Measurements from ENCODE around the gene RBP4. TPM values are rescaled to one million over a fixed set of nuclear protein-coding genes. Genes with fewer than 3 reads are reported as not detected.
"Not testable (repeated sequence)": the region's sequence is repeated elsewhere in the genome, so short reads cannot be mapped to it uniquely, and the experiment has no call there.

The RBP4 gene
- total and polyA plus RNA-seq, 9 donors: 0.42 to 6.4 (median 2.0) TPM

GRCh38 chr10:93553482-93554315 is 47.3 kb downstream of the RBP4 start:
- H3K4me3 ChIP-seq (ENCODE audit: low read length): no peak overlapping the region
- H3K9me3 ChIP-seq (replicated peaks; ENCODE audit: control insufficient read depth, low read depth, low read length): no peaks in the 10 kb centered on the region
- 32% methylated on average over 5 of the region's 8 CpGs for WGBS (ENCODE audit: insufficient coverage)
- H3K27me3 ChIP-seq (ENCODE audit: control insufficient read depth, insufficient read depth, low read length): no peaks in the 10 kb centered on the region
- H3K4me1 ChIP-seq (ENCODE audit: control insufficient read depth, insufficient read depth, low read length): peaks cover 5% of the 10 kb centered on the region
- no peak overlapping the region for H3K27ac ChIP-seq (ENCODE audit: low read length)
- peak; percentile 54 for DNase-seq
- H3K36me3 ChIP-seq (ENCODE audit: control insufficient read depth, insufficient read depth, low read length): no peaks in the 10 kb centered on the region

DNA sequence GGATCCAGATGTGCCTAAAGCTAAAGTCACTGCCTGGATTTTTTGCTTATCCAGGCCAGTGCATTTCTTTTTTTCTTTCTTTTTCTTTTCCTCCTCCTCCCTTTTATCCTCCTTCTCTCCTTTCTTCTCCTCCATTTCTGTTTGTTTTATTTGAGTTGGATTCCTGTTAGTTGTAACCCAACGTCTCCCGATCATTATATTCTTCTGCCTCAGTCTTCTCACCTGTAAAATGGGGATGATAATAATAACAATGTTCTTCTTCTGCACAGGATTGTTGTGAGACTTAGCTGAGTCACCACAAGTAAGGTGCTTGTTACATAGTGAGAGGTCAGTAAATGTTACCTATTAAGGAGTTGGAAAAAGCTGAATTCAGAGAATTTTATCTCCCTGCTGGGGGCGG is 48.3 kb downstream of the RBP4 start:
- Histone ChIP-seq H3K27ac (ENCODE audit: low read length) (no peak overlapping the region), H3K9me3 (replicated peaks; ENCODE audit: control insufficient read depth, low read depth, low read length) (no peaks in the 10 kb centered on the region), H3K4me3 (ENCODE audit: low read length) (no peak overlapping the region), H3K27me3 (ENCODE audit: control insufficient read depth, insufficient read depth, low read length) (no peaks in the 10 kb centered on the region), H3K4me1 (ENCODE audit: control insufficient read depth, insufficient read depth, low read length) (peaks cover 5% of the 10 kb centered on the region), H3K36me3 (ENCODE audit: control insufficient read depth, insufficient read depth, low read length) (no peaks in the 10 kb centered on the region)
- DNase-seq: no peak
- no CpG with 5 or more reads among the region's 3 CpGs for WGBS (ENCODE audit: insufficient coverage)

- Histone ChIP-seq H3K4me3 (ENCODE audit: low read length) (no peak overlapping the region), H3K27ac (ENCODE audit: low read length) (no peak overlapping the region)
Measured at GRCh38 chr10:93550606-93551005, 50.4 kb downstream of the RBP4 start.

GRCh38 chr10:93548376-93549071 is 52.5 kb downstream of the RBP4 start:
- WGBS (ENCODE audit: insufficient coverage): 92% methylated on average over 4 of the region's 5 CpGs
- no peak overlapping the region for H3K27ac ChIP-seq (ENCODE audit: low read length)
- no peaks in the 10 kb centered on the region for H3K36me3 ChIP-seq (ENCODE audit: control insufficient read depth, insufficient read depth, low read length)

More at GRCh38 chr10:93550606-93551005, 50.4 kb downstream of the RBP4 start:
- no CpG with 5 or more reads among the region's 4 CpGs for WGBS (ENCODE audit: insufficient coverage)
- H3K9me3 ChIP-seq (replicated peaks; ENCODE audit: control insufficient read depth, low read depth, low read length): no peaks in the 10 kb centered on the region
- peaks cover 5% of the 10 kb centered on the region for H3K4me1 ChIP-seq (ENCODE audit: control insufficient read depth, insufficient read depth, low read length)
- no peaks in the 10 kb centered on the region for H3K27me3 ChIP-seq (ENCODE audit: control insufficient read depth, insufficient read depth, low read length)
- DNase-seq: no peak
- H3K36me3 ChIP-seq (ENCODE audit: control insufficient read depth, insufficient read depth, low read length): no peaks in the 10 kb centered on the region

DNA sequence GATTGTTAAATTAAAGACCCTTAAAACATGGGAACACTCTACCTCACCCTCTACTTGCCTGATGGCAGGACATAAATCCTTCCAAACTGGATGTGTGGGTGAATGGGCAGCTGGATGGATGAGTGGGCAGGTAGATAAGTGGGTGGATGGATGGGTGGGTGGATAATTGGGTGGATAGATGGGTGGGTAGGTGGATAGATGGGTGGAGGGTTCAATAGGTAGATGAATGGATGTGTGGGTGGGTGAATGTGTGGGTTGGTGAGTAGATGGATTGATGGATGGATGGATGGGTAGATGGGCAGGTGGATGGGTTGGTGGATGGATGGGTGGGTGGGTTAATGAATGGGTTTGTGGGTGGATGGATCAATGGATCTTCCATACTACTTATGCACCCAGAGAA is 53.5 kb downstream of the RBP4 start:
- Histone ChIP-seq H3K27ac (ENCODE audit: low read length) (no peak overlapping the region), H3K27me3 (ENCODE audit: control insufficient read depth, insufficient read depth, low read length) (no peaks in the 10 kb centered on the region), H3K4me3 (ENCODE audit: low read length) (no peak overlapping the region), H3K9me3 (replicated peaks; ENCODE audit: control insufficient read depth, low read depth, low read length) (no peaks in the 10 kb centered on the region), H3K36me3 (ENCODE audit: control insufficient read depth, insufficient read depth, low read length) (no peaks in the 10 kb centered on the region), H3K4me1 (ENCODE audit: control insufficient read depth, insufficient read depth, low read length) (peaks cover 4% of the 10 kb centered on the region)
- DNase-seq: no peak

More at GRCh38 chr10:93548376-93549071, 52.5 kb downstream of the RBP4 start:
- no peak overlapping the region for H3K4me3 ChIP-seq (ENCODE audit: low read length)
- peaks cover under 1% of the 10 kb centered on the region for H3K4me1 ChIP-seq (ENCODE audit: control insufficient read depth, insufficient read depth, low read length)
- no peak for DNase-seq
- H3K9me3 ChIP-seq (replicated peaks; ENCODE audit: control insufficient read depth, low read depth, low read length): no peaks in the 10 kb centered on the region
- no peaks in the 10 kb centered on the region for H3K27me3 ChIP-seq (ENCODE audit: control insufficient read depth, insufficient read depth, low read length)

DNA sequence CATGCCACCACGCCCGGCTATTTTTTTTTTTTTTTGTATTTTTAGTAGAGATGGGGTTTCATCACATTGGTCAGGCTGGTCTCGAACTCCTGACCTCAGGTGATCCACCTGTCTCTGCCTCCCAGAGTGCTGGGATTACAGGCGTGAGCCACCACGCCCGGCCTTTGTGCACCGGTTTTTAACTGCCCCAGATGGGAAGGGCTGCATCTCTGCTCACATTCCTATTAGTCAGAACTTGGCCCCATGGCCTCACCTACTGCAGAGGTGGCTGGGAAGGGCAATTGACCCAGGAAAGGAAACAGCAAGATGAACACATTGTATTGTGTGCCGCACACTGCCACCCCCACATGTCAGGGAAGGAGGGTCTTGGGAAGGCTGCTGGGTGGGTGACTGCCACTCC is 54.0 kb downstream of the RBP4 start:
- not testable (repeated sequence) for H3K4me3 ChIP-seq (ENCODE audit: low read length); DNase-seq; H3K36me3 ChIP-seq (ENCODE audit: control insufficient read depth, insufficient read depth, low read length); H3K27ac ChIP-seq (ENCODE audit: low read length); H3K27me3 ChIP-seq (ENCODE audit: control insufficient read depth, insufficient read depth, low read length); H3K4me1 ChIP-seq (ENCODE audit: control insufficient read depth, insufficient read depth, low read length); H3K9me3 ChIP-seq (replicated peaks; ENCODE audit: control insufficient read depth, low read depth, low read length)
- 73% methylated on average over 4 of the region's 8 CpGs for WGBS (ENCODE audit: insufficient coverage)

DNA sequence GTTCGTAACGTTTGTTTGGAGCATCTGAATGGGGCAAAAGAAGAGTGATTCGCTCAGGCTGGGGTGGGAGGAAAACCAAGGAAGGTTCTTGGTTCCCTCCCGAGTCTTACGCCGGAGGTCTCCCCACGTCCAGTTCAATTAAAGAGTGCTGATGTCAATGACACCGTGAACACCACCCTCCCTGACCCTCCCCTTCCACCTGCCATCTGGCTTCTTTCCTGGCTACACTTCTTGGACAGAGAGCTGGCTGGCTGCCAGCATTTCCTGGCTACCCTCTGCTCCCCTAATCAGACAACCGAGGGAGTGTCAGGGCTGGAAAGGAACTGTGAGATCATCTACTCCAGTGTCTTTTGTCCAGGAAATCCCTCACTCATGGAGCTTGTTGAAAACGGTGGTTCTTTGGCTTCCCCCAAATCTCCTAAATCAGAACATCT is 58.7 kb downstream of the RBP4 start:
- Histone ChIP-seq H3K4me3 (ENCODE audit: low read length) (peak overlapping the region; percentile 6), H3K36me3 (ENCODE audit: control insufficient read depth, insufficient read depth, low read length) (no peaks in the 10 kb centered on the region), H3K9me3 (replicated peaks; ENCODE audit: control insufficient read depth, low read depth, low read length) (no peaks in the 10 kb centered on the region), H3K27me3 (ENCODE audit: control insufficient read depth, insufficient read depth, low read length) (no peaks in the 10 kb centered on the region), H3K4me1 (ENCODE audit: control insufficient read depth, insufficient read depth, low read length) (peaks cover 11% of the 10 kb centered on the region), H3K27ac (ENCODE audit: low read length) (peak overlapping the region; percentile 45)
- WGBS (ENCODE audit: insufficient coverage): 10% methylated on average over 8 of the region's 10 CpGs
- DNase-seq: peak; percentile 89

Other genes starting within 250 kb of the RBP4 start
- 37.6 TPM for gene MYOF, start 118.9 kb downstream of the RBP4 start, total RNA-seq
- gene MYOF, start 118.9 kb downstream of the RBP4 start, polyA plus RNA-seq (ENCODE audit: insufficient read depth in 1 of 8, insufficient read length in 8 of 8, low replicate concordance in 1 of 8): 10 to 100 TPM; 50.5 to 85.0 (median 55.6) TPM
- 7.0 TPM for gene CEP55, start 104.6 kb downstream of the RBP4 start, total RNA-seq
- 10 to 100 TPM in 4 of 8 donors, 1 to 10 TPM in 4; 7.9 to 14.1 (median 9.6) TPM for gene CEP55, start 104.6 kb downstream of the RBP4 start, polyA plus RNA-seq (ENCODE audit: insufficient read depth in 1 of 8, insufficient read length in 8 of 8, low replicate concordance in 1 of 8)
- gene FFAR4, start 34.6 kb downstream of the RBP4 start, total RNA-seq: not detected
- under 1 TPM in 3 of 8 donors, not detected in 5; 0.02 to 0.05 (median 0.04) TPM for gene FFAR4, start 34.6 kb downstream of the RBP4 start, polyA plus RNA-seq (ENCODE audit: insufficient read depth in 1 of 8, insufficient read length in 8 of 8, low replicate concordance in 1 of 8)
- gene PDE6C, start 11.3 kb upstream of the RBP4 start, total RNA-seq: not detected
- gene PDE6C, start 11.3 kb upstream of the RBP4 start, polyA plus RNA-seq (ENCODE audit: insufficient read depth in 1 of 8, insufficient read length in 8 of 8, low replicate concordance in 1 of 8): 1 to 10 TPM in 3 of 8 donors, under 1 TPM in 5; 0.06 to 2.1 (median 0.75) TPM
- gene FRA10AC1, start 101.4 kb upstream of the RBP4 start, total RNA-seq: 11.8 TPM
- 10 to 100 TPM; 18.1 to 38.7 (median 29.0) TPM for gene FRA10AC1, start 101.4 kb upstream of the RBP4 start, polyA plus RNA-seq (ENCODE audit: insufficient read depth in 1 of 8, insufficient read length in 8 of 8, low replicate concordance in 1 of 8)
- gene LGI1, start 156.7 kb upstream of the RBP4 start, total RNA-seq: 21.1 TPM
- gene LGI1, start 156.7 kb upstream of the RBP4 start, polyA plus RNA-seq (ENCODE audit: insufficient read depth in 1 of 8, insufficient read length in 8 of 8, low replicate concordance in 1 of 8): 10 to 100 TPM; 20.1 to 43.0 (median 26.0) TPM